HG03175 (cell line): ENCODE data around the gene FXYD6.

Experiments used
- ATAC-seq: cut with Tn5 transposase; IDR thresholded peaks from one replicate; pipeline ENCODE4 v1.9.1; 2021; ENCODE audit warnings: mild to moderate bottlenecking, moderate library complexity; ENCODE audit not compliant: unreplicated experiment

FXYD6 gene

GRCh38 chr11:117831661-117832415 lies 44.6 kb downstream of the FXYD6 start:
- no peak for ATAC-seq

GRCh38 chr11:117830674-117831351 lies 45.6 kb downstream of the FXYD6 start:
- ATAC-seq = no peak

DNA sequence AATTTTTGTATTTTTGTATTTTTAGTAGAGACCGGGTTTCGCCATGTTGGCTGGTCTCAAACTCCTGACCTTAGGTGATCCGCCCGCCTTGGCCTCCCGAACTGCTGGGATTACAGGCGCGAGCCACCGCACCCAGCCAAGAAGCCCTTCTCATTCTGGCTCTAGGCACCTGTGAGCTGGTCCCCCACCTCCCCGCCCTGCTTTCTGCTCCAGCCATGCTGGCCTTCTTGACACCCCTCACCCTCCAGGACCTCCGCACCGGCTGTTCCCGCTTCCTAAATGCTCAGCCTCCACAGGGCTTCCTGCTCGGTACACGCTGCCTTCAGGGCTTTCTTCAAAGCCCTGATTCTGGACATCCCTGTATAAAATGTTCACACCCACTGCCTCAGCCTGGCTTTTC lies 46.4 kb downstream of the FXYD6 start:
- ATAC-seq = no peak

- no peak for ATAC-seq
Measured at GRCh38 chr11:117829369-117829725, 47.1 kb downstream of the FXYD6 start.

DNA sequence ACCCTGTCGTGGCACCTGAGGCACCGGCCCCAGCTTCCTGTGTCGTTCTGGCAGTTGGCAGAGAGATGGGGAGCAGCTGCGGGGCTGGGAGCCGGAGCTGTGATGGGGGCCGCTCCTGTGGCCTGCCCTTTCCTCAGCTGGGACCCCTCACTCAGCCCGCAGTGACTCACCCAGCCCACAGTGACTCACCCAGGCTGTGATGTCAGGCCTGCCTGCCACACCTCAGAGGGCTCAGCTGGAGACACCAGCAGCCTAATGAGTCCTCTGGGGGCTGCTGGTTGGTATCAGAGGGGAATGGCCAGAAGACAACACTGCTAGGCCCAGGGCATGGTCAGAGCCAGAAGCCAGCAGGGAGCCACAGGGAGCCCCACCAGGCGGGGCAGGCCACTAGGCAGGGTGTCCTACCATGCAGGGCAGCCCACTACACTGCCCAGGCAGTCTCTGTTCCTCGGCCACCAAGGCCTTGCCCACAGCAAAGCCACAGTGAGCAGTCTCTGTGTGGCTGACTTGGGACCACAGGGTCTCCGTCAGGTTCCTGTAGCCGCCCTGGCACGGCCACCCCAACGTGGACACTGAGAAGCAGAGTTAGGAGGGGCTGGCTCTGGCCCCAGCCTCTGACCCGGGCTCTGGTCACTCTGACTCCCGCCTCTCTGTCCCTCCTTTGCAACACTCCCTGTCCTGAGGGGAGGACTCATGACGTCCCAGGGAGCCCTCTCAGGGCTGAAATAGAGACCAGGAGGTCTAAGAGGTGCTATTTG lies 47.7 kb downstream of the FXYD6 start:
- peak; percentile 70 for ATAC-seq

DNA sequence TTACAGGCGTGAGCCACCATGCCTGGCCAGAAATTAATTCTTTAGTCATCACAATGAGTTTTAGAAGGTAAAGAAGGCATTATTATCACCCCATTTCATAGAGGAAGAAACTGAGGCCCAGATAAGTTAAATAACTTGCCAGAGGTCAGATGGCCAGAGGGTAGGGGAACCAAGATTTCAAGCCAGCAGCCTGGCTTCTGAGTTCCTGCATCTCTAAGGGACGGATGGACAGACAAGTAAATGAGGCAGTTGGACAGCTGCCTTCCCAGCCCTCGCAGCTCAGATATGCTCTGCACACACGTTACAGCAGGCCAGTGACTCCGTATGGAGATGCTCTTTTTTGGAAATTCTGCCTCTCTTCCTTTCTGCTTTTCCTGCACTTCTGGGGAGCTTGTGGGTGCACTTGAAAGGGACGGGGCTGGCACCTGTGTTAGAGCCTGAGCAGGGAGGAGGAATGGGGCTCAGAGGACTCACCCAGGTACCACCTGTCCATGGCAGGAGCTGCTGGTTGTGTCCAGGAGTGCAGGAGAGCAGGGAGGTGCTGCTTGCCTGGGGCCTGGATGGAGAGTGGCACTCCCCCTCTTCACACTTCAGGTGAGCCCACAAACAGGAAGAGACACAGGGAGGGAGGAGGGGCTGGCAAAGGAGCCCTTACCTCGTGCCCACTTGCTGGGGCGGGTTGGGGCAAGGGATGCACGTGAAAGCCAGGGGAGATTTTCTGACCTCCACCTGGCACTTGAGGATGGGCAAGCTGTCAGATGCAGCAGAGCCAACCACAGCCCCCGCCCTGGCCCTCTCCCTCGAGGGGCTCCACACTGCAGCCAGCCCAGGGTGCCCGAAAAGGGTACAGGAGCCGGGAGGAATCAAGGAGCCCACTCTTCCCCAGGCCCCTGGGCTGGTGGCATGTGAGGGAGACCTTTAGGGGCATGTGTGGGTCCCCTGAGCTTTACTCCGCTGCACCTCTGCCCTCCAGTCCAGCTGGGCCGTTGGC lies 48.6 kb downstream of the FXYD6 start:
- no peak for ATAC-seq

- ATAC-seq = no peak
Measured at GRCh38 chr11:117826832-117827231, 49.6 kb downstream of the FXYD6 start.

DNA sequence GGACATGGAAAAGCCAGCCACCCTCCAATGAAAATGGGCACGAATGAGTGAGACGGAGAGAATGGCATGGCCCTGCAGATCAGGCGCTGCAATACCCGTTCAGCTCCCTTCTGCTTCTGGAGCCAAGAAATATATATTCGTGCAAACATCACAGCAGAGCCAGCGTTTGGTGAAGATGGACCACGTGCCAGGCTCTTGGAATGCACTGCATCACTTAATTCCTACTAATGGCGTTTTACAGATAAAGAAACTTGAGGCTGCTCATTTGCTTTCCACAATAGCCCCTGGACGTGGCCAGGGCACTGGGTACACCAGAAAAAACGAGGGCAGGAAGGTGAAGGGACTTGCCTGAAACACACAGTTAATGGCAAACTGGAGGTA lies 50.3 kb downstream of the FXYD6 start:
- no peak for ATAC-seq

DNA sequence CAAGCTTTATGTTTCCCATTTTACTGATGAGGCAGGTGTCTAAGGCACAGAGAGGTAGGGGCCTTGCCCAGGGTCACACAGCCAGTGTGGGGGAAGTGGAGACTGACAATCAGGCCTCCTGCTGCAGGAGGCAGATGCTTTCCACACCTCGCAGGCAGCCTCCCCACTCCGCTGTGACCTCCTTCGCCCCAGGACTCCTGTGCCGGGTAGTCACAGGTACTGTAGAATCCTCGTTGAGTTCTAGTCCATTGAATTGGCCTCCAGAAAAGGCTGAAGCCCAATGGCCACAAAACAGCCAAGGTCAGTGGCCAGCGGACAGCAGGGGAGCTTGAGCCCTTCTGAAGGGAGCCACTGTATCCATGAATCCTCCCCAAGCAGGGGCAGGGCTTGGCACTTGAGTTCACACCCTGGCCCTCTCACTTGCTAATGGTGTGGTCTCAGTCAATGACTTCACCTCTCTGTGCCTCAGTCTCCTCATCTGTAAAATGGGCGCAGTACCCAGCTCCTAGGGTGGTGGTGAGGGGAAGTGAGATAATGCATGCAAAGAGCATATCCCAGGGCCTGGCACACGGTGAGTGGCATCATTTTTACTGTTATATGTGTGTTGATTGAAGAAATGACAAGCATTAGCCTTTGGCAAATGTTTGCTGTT lies 50.8 kb downstream of the FXYD6 start:
- ATAC-seq = no peak

- ATAC-seq = no peak
Measured at GRCh38 chr11:117824571-117825537, 51.6 kb downstream of the FXYD6 start, which contains the start of gene FXYD2. FXYD2 (minus strand) TSS chr11:117824744; CDS start chr11:117824678, 66 bp downstream.

DNA sequence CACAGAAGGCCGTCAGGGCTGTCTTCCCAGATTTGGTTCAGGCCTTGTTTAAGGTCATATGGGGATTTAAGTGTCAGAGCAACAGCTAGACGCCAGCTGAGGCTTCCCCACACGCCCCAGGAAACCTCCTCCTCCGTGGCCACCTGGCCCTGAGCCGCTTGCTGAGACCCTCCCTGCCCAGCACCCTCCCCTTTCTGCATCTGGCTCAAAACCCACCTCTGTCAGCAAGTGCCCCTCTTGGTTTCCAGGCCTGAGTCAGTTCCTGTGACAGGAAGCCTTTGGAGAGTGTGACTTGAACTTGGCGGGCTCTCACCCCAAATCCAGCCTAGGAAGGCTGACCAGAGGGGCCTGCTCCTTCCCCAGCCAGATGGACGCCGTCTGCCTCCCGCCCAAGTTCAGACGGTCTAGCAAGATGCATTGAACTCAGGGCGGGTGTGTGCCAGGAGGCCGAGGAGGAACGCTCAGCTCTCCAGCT lies 52.5 kb downstream of the FXYD6 start:
- ATAC-seq = no peak

DNA sequence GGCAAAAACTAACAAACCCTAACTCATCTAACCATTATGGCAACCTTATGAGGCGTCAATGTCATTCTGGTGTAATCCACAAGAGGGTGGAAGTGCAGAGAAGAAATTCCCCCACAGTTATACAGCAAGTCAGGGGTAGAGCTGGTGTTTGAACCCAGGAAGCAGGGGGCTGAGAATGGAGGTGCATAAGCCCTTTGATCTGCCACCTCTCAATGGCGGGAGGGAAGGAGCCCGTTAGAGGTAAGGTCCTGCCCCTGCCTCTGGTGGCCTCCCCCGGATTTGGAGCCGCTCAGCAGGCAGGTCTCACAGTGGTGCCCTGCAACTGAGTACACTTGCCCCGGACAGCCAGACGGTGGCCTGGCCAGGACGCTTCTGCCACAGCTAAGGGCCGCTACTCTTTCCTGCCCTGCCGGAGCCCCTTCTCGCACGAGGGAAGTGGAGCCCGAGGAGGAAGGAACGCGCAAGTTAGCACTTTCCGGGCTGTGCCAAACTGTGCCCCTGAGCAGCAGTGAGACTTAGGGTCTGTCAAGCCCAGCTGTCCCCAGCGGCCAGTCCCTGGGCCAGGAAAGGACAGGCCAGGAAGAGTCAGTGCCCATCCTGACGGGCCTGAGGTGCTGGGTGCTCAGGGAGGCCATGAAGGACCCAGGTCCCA lies 53.0 kb downstream of the FXYD6 start:
- ATAC-seq = no peak

- ATAC-seq = no peak
Measured at GRCh38 chr11:117822074-117823033, 54.1 kb downstream of the FXYD6 start.

DNA sequence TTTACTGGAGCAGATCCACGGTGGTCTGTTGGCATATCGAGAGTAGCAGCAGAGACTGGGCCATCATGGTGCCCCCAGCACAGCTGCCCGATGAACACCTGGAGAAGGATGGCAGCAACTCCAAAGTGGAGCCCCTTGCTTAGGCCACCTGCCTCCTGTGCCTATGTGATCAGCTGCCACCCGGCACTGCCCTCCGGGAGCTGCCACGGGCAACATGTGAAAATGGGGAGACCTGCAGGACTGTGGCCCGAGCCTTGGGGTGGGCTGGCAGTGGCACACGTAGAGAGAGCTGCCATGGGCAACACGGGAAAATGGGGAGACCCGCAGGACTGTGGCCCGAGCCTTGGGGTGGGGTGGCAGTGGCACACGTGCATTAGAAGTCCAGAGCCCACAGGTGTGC lies 55.0 kb downstream of the FXYD6 start:
- ATAC-seq = no peak

DNA sequence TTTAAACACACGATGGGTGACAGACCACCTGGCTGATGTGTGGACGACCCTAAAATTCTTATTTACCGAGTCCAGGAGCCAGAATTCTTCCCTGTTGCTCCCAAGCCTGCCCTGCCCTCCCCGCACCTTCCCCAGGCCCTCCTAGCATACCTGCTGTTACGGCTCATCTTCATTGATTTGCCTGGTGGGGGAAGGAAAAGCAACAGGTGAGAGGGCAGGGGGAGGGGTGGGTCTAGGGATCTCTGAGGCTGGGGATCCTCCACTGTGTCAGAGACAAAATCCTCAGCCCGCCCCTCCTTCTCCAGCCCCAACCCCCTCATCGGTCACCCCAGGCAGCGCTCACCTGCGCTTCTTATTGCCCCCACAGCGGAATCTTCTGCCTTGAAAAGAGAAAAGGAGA lies 55.9 kb downstream of the FXYD6 start:
- no peak for ATAC-seq

DNA sequence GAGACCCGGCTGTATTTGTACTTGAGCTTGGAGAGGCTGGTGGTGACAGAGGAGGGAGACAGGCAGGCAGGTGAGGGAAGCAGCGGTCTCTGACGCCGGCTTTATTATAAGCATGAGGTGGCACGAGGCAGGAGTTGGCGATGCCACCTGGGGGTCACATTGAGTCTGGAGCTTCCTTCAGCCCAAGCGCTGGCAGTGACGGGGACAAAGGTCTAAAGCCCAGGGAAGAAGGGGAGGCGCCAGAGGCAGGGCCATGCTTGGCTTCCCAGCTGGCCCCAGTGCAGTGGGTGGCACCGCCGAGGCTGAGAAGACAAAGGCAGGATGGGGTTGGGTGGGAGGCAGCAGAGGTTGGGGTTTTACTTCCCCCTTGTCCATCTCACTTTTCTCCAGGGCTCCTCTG lies 56.4 kb downstream of the FXYD6 start:
- no peak for ATAC-seq
